HG03108 (cell line): Measurements from ENCODE around the gene TENT4B.

ENCODE experiments used
- ATAC-seq: cut with Tn5 transposase; IDR thresholded peaks from one replicate; pipeline ENCODE4 v1.9.1; 2021; ENCODE audit warnings: moderate library complexity; ENCODE audit not compliant: unreplicated experiment

Gene TENT4B

DNA sequence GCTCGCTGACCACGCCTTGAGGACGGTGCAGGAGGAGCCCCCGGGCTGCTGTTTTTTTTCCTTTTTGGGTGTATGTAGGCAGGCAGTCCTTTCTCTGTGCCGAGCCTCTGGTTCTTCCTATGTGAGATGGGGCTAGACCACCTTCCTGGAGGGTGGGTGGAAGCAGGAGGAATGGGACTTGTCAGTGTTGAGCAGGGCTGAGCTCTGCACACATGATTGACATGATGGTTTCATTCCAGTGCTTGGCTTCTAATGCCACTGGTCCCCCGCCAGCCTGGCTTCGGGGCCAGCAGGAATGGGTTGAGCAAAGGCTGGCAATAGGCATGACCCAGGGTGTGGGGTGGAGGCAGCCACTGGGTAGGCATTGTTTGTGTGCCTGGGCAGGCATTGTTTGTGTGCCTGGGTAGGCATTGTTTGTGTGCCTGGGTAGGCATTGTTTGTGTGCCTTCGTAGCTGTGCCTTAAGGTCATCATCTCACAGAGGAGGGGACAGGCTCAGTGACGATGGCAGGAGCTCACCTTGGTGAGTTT is 99.0 kb downstream of the TENT4B start:
- no peak for ATAC-seq

DNA sequence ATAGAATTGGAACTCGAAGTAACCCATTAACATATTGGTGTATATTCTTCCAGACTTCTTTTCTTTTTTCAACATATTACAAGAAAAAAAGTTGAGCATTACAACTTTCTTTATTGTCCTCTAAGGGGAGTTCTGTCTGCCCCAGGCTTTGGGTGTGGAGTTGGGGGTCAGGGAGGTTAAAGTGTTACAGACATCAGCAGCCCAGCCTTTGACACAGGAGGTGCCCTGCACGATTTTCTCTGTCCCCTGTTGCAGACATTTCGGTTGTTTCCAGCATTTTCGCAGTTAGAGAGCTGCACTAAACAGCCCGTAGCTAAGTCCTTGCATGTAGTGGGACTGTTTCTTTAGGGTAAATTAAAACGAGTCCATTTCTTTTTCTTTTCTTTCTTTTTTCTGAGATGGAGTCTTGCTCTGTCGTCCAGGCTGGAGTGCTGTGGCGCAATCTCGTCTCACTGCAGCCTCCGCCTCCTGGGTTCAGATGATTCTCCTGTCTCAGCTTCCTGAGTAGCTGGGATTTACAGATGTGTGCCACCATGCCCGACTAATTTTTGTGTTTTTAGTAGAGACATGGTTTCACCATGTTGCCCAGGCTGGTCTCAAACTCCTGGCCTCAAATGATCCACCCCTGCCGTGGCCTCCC is 99.9 kb downstream of the TENT4B start:
- ATAC-seq = no peak

DNA sequence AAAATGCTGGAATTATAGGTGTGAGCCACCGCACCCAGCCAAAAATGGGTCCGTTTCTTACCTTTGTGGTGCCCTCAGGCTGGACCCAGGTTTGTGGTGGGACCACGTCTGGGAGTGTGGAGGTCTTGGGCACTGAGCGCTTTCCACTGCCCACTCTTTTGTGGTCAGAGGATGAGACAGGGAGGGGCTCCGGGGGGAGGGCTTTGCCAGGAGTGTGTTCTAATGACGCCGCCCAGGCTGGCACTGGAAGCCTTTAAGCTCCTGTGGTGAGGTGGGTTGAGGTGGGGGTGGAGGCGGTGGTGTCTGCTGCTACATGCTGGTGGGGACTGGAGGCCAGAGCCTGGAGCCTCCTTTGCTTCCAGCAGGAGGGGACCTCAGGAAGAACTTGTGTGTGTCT is 100.4 kb downstream of the TENT4B start:
- no peak for ATAC-seq

DNA sequence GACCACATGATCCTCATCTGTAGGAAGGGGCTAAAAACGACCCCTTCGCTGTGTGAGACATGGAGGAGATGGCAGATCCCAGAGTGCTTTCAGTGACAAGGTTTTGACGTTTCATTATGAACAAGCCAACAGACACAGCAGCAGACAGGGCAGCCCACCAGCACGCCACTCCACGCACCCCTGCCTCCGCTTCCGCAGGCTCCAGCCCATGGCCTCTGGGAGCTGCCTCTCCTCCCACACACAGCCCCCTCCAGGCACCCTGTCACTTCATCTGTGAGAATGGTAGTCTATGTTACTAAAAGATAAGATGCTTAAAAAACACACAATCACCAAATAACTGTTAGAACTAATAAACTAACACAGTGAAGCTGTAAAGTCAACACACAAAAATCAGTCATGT is 101.0 kb downstream of the TENT4B start:
- no peak for ATAC-seq

DNA sequence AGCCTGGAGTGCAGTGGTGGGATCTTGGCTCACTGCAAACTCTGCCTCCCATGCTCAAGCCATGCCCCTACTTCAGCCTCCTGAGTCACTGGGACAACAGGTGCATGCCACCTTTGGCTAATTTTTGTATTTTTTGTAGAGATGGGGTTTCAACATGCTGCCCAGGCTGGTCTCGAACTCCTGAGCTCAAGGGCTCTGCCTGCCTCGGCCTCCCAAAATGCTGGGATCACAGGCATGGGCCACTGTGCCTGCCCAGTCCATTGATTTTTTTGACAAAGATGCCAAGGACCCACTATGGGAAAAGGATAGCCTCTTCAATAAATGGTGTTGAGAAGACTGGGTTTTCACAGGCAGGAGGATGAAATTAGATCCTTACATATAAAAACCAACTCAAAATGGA is 102.4 kb downstream of the TENT4B start:
- ATAC-seq = no peak

DNA sequence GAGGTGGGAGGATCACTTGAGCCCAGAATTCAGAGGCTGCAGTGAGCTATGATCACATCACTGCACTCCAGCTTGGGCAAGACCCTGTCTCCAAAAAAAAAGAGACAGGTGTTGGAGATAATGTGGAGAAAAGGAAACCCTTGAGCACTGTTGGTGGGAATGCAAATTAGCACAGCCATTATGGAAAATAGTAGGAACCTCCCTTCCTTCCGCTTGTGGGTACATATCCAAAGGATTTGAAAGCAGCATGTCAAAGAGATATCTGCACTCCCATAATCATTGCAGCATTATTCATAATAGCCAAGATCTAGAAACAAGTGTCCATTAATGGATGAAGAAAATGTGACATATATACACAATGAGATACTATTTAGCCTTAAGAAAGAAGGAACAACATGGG is 103.5 kb downstream of the TENT4B start:
- no peak for ATAC-seq

DNA sequence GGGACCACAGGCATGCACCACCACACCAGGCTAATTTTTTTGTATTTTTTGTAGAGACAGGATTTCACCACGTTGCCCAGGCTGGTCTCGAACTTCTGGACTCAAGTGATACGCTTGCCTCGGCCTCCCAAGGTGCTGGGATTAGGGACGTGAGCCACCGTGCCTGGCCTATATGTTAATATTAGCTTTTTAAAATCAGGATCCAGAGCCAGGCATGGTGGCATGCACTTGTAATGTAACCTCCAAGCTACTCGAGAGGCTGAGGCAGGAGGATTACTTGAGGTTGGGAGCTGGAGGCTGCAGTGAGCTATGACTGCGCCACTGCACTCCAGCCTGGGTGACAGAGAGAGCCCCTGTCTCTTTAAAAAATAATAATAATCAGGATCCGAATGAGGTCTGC is 104.8 kb downstream of the TENT4B start:
- no peak for ATAC-seq

DNA sequence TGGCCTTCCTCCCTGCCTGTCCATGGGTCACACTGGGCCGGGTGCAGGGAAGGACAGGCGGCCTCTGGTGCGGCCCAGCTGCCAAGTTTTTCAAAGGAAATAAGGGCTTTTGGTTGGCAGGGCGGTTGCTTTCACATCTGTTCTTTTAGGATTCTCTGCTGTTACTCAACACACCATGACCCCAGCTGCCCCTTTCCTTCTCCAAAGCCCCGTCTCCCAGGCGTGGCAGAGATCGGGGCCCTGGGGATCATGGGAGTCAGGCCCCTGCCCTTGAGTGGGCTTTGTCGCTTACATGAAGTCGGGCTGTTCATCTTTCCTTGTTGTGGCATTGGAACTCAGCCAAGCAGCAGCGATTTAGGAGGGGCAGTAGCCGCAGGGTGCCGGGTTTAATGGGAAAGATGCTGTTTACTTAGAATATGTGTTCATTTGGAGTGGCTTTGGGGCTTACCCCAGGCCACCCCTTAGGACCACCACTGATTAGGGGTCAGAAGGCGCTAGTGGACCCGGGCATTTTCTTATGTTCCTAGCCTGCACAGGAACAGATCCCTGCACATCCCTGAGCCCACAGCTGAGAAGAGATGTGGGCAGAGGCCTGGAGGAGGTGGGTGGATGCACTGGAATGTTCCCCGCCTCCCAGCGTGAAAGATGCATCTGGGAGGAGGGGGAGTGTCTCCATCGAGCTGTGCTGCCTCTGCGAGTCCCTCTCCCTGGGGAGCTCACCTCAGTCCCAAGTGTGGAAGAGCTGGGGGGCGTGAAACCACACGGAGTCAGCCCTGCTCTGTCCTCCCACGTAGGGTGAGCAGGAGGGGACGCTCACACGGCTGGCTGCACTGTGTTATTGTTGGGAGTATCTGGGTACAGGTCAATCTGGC is 106.5 kb downstream of the TENT4B start:
- ATAC-seq = no peak

DNA sequence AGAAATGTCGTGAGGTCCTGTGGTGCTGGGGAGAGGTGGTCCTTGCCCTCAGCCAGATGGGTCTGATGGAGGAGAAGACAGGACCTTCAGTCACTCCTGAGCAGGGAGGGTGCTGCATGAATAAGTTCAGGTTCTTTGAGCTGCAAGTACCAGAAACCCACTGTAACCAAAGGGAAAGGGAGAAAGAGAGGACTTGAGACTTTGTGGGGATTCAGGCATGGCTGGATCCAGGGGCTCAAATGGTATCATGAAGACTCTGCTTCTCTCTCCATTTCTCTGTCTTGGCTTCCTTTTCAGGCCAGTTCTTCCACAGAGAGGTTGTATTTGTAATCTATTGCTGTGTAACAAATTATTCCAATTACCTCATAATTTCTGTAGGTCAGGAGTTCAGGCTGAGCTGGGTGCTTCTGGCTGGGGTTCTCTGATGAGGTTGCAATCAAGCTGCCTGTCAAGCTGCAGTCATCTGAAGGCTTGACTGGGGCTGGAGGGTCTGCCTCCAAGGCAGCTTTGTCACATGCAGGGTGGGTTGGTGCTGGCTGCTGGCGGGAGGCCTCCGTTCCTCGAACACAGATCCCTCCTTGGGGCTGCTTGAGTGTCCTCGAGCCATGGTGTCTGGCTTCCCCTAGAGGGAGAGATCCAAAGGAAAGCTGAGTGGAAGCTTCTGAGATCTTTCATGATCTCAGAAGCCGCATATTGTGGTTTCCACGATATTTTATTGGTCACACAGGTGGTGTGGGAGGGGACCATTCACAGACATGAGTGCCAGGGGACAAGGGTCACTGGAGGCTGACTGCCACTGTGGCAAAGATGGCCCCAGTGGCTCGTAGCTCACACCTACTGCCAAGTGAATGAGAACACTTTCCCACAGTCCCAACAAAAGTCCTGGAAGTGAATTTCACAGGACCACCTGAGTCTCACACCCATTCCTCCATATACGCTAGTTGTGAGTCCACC is 107.4 kb downstream of the TENT4B start:
- no peak for ATAC-seq

DNA sequence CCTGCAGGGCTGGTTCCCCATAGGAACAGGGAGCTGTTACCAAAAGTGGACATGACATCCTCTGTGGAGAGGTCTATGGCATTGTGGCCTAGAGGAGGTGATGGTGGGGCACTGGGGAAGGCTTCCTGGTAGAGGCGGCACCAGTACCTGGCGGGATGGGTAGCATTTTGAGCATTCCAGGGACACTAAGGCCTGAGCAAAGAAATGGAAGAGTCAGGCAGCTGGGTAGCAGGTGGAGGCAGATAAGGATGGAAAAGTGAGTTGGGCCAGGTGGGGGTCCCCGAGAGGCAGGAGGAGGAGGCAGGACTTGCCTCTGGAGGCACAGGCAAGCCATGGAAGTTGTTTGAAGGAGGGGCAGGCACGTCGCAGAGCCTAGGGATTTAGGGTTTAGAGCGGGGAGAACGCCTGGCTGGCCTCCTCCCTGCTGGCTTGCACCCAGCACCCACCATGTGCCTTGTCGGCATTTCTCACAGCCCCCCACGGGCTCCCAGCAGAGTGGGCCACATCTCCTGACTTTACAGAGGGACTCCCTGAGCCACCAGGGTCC is 108.1 kb downstream of the TENT4B start:
- ATAC-seq = no peak

DNA sequence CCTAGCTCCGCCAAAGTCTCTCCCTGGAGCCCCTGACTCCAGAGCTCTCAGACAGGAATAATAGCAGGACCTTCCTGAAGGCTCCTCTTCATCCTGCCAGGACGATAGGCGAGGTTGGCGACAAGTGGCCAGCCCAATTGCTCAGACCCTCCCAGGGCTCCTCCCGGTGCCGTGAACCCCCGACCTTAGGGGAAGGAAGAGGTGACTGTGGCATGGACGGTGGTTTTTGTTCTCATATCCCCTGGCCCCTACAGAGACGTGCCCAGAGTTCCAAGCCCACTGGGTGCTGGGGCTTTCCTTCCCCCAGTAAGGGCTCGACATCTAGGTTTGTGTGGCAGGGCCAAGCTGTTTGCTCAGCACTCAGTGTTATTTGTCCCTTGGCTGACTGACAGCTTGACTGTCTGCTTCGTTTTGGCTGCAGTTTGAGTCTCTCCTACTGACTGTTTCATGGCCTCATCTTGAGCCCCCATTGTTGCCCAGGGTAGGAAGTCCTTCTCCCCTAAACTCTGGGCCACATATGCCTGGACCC is 108.7 kb downstream of the TENT4B start:
- ATAC-seq = no peak

DNA sequence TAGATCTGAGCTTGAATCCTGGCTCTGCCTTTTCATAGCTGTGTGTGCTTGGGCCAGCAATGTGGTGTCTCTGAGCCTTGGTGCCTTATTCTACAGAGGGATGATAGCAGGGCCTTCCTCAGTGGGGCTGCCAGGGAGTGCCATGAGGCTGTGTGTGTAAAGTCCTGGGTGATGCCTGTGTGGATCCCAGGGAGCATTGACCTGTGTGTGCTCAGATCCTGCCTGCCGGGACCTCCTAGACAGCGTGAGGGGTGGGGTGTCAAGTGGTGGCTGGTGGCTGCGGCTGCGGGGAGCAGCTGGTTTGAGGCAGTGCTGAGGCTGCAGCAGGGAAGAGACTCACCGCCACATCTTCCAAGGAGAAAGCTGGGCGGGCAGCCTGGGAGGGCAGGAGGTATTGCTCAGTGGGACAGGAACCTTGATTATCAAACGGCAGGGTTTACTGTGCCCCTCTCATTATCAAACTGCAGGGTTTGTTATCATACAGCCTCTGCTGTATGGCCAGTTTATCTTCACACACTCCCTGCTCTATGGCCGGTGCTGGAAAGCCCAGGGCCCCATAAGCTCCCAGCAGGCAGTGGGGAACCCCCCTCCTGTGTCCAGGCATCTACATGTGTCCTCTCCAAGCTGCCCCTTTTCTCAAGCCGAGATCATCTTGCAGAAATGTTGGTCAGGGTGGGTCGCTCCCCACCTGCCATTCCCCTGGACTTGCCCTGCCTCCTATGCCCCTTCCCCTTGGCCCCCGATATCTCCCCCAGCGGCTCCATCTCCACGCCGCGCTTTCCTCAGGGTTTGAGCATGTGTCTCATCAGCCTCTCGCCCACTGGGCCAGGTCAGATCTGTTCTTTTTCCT is 110.2 kb downstream of the TENT4B start:
- ATAC-seq = no peak

DNA sequence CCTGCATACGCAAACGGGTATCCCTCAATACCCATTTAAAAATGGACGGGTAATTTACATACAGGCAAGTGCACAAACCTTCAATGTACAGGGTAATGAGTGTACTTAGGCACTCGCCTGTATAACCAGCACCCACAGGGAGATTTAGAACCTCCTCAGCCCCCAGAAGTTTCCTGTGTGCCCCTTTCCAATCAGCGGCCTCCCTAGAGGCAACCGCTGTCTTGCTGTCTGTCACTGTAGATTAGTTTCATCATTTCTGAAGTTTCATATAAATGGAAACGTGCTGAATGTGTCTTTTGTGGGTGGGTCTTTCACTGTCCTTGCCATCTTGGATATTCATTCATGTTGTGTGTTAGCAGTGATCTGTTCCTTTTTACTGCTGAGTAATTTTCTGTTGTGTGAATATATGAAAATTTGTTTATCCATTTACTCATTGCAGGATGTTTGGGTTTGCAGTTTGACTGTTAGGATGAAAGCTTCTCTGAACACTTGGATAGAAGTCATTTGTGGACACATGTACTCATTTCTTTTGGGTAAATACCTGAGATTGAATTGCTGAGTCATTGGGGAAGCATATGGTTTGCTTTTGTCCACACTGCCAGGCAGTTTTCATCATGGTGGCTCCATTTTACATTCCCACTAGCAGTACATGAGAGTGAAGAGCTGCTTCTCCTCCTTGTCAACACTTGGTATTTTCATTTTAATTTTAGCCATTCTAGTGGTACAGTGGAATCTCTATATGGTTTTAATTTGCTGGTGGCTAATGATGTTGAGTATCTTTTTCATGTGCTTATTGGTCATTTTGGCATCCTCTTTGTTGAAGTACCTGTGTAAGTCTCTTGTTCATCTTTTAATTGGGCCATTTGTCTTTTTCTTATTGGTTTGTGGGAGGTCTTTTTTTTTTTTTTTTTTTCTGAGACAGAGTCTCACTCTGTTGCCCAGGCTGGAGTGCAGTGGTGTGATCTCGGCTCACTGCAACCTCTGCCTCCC is 111.1 kb downstream of the TENT4B start:
- no peak for ATAC-seq

DNA sequence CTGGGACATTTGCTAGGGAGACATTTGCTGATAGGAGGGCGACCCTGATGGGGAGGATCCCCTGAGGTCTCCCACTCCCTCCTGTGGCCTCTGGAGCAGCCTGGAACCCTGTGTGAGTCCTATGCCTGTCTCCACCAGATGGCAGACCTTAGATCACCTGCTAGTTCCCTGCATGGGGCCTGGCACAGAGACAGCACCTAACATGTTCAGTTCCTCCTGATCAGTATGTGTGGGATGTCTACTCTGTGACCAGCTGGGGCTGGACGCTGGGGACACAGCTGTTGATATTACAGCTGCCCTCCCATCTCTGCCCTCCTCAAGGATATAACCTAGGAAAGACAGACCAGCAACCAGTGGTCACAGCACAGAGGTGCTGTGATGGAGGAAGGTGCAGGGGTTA is 112.2 kb downstream of the TENT4B start:
- ATAC-seq = peak; percentile 44

DNA sequence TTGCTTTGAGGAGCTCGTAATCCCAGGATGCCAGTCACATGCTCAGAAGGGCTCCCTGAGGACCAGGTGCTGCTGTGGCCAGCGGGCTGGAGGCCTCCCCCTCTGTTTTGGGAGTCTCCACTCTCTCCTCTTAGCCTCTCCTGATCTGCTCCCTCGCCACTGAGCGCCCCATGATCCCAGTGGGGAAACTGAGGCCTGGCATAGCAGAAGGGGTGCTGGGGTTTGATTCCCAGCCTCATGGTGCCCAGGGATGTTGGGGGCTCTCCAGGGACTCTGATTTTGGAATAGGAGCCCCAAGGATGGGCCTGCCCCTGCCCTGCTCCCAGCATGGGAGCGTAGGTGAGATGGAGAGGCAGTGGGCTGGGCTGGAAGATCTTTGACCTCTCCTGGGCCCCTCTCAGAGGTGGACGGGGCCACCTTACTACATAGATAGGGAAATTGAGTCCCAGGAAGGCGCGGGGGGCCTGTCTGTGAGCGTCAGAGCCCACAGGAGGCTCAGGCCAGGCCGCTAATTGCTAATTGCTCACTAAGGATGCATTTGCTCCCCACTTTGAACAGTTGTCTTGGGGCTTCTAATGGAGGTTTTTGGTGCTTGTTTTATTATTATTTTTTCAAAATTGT is 112.7 kb downstream of the TENT4B start:
- ATAC-seq = no peak

DNA sequence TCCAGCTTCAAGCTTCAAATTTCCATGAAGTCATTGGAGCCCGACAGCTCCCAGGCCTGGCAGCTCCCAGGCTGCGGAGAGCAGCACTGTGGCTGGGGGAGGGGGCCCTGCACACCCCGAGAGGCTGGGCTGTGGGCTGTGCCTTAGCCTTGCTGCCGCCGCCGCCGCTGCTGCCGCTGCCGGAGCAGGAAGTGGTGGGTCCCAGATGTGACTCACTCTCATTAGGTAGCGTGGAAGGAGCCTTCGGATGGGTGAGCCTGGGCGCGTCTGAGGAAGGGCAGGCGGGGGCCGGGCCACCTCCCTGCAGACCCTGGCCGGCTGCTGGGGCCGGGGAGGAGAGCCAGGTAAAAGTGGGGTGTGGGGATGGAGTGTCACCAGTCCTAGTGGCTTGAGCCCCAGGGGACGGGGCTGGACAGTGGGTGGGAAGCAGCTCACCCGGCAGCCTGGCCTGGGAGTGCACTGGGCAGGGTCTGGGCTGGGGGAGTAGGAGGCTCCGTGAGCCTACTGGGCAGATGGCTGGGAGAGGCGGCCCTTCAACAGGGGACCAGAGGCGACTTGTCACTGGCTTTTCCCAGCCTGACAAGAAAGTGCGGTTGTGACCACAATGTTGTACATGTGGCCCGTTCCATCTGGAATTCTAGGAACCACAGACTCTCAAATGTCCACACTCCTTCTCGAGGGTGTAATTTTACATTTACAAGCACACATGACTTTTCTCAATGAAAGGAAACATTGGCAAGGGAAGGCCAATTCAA is 113.4 kb downstream of the TENT4B start, which contains the start of gene ADCY7:
Gene ADCY7, plus strand, starts transcription at position 215 of the 755 bp plus-strand sequence. CDS start 21,629 bp downstream, outside the sequence.
- ATAC-seq = peak; percentile 71

DNA sequence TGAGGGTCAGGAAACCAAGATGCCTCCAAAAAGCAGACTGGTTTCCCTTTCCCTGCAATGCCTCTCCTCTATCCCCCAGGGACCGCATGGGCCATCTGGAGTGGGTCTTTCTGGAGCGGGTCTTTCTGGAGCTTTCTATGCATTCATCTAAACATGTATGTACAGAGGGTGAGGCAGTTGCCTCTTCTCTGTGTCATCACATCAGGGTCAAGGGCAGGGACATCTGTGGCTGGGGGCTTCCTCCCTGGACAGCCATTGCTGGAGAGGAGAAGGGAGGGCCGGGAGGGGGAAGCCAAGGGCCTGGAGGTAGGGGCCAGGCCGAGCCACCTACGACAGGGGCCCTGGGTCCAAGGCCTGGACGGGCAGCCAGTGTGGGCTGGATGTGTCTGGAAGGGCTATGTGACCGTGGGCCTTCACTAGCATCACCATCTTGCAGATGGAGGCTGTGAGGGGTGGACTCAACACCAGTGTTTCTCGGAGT is 114.1 kb downstream of the TENT4B start:
- no peak for ATAC-seq
